Fibroblast of lung (primary cell): ENCODE data around the gene PRRT1. TPM values are rescaled to one million over a fixed set of nuclear protein-coding genes. Genes with fewer than 3 reads are reported as not detected.

Experiments used
- DNase-seq, 2 donors: peaks; one replicate each; pipeline versions ENCODE4 v3.0.0 to v3.0.0-alpha.2; 2010; ENCODE audit warnings: low read depth in 2 of 2
- H2AFZ ChIP-seq: 2 replicates; pipeline ENCODE4 v1.5.1; 2012; ENCODE audit warnings: low read length, control low read depth, inconsistent platforms
- H3K27ac ChIP-seq: 2 replicates; pipeline ENCODE4 v1.5.1; 2011; ENCODE audit warnings: low read length, control low read depth; ENCODE audit not compliant: insufficient read depth
- H3K27me3 ChIP-seq: 2 replicates; pipeline ENCODE4 v1.5.1; 2011; ENCODE audit warnings: mild to moderate bottlenecking, low read length; ENCODE audit not compliant: control insufficient read depth, insufficient read depth
- H3K36me3 ChIP-seq: 2 replicates; pipeline ENCODE4 v1.5.1; 2011; ENCODE audit warnings: low read length; ENCODE audit not compliant: control insufficient read depth, insufficient read depth
- H3K4me1 ChIP-seq: 2 replicates; pipeline ENCODE4 v1.5.1; 2011; ENCODE audit warnings: low read length; ENCODE audit not compliant: control insufficient read depth, insufficient read depth; ENCODE audit errors: extremely low read depth
- H3K4me2 ChIP-seq: 2 replicates; pipeline ENCODE4 v1.5.1; 2011; ENCODE audit warnings: low read length, control low read depth; ENCODE audit not compliant: insufficient read depth; ENCODE audit errors: extremely low read depth
- H3K4me3 ChIP-seq, 4 experiments: fragments of 200-600 bp in 1 of 4; sonication (generic) in 1 of 4; replicated peaks in 1 of 4; 2 replicates each; pipeline ENCODE4 v1.5.1; 2011 to 2016; ENCODE audit warnings: low read length in 4 of 4, low read depth in 3 of 4, mild to moderate bottlenecking in 3 of 4, control low read depth in 2 of 4, inconsistent platforms in 1 of 4, mixed read lengths in 1 of 4; ENCODE audit not compliant: insufficient read depth in 1 of 4; ENCODE audit errors: control extremely low read depth in 1 of 4
- H3K79me2 ChIP-seq: 2 replicates; pipeline ENCODE4 v1.5.1; 2012; ENCODE audit warnings: mild to moderate bottlenecking, low read length, inconsistent platforms; ENCODE audit not compliant: control insufficient read depth, insufficient read depth
- H3K9ac ChIP-seq: 2 replicates; pipeline ENCODE4 v1.5.1; 2011; ENCODE audit warnings: mild to moderate bottlenecking, low read length, control low read depth; ENCODE audit not compliant: insufficient read depth
- H3K9me3 ChIP-seq: 2 replicates; pipeline ENCODE4 v1.5.1; 2012; ENCODE audit warnings: low read depth, low read length; ENCODE audit not compliant: control insufficient read depth, insufficient read depth
- H4K20me1 ChIP-seq: 2 replicates; pipeline ENCODE4 v1.5.1; 2011; ENCODE audit warnings: low read length; ENCODE audit not compliant: control insufficient read depth, insufficient read depth; ENCODE audit errors: extremely low read depth
- CTCF ChIP-seq, 2 donors: IDR thresholded peaks in 1 of 2; conservative IDR thresholded peaks in 1 of 2; 1 replicate in 1 of 2; 2 replicates in 1 of 2; pipeline ENCODE4 v1.5.1; 2011 to 2012; ENCODE audit warnings: low read length in 2 of 2, control low read depth in 1 of 2, inconsistent platforms in 1 of 2, low read depth in 1 of 2, mild to moderate bottlenecking in 1 of 2
- EZH2 ChIP-seq: IDR thresholded peaks from 2 replicates; pipeline ENCODE4 v1.5.1; 2012; ENCODE audit warnings: low read length, control low read depth, mild to moderate bottlenecking; ENCODE audit errors: missing control alignments
- polyA plus RNA-seq, 2 donors: library from polyadenylated mRNA; depleted of rRNA in 1 of 2; stranded (reverse) in 1 of 2; unstranded in 1 of 2; fragments of >200 nt; gene quantifications; 2 replicates each; pipeline ENCODE4 v1.2.1, GENCODE V29; 2011 to 2012; ENCODE audit warnings: missing spikeins in 1 of 2
- total RNA-seq: library from RNA; depleted of rRNA; stranded (reverse); fragments of >200 nt; gene quantifications from 2 replicates; pipeline ENCODE4 v1.2.1, GENCODE V29; 2014

Gene PRRT1
- total and polyA plus RNA-seq, 2 donors (not counting 1 experiment from before 2014, with no cell fraction given): 0.33 to 0.73 TPM

- Histone ChIP-seq H3K79me2 (peaks cover 10% of the 10 kb centered on the region), H3K4me2 (no peak overlapping the region), H4K20me1 (no peaks in the 10 kb centered on the region), H3K4me3 (no peak overlapping the region), H3K9me3 (no peaks in the 10 kb centered on the region), H2AFZ (no peak overlapping the region), H3K27ac (no peak overlapping the region), H3K9ac (no peak overlapping the region), H3K27me3 (no peaks in the 10 kb centered on the region), H3K4me1 (peaks cover 8% of the 10 kb centered on the region), H3K36me3 (no peaks in the 10 kb centered on the region)
- no peak for TF ChIP-seq EZH2
- no peak for TF ChIP-seq CTCF (conservative IDR thresholded peaks at IDR 0.05 in 1 of 2, IDR thresholded peaks at IDR 0.05 in 1 of 2; ENCODE audit: low read depth in 1 of 2, low read length in 2 of 2)
- no peak for DNase-seq
These were observed 19.6 kb downstream of the PRRT1 start for GRCh38 chr6:32132110-32132509.

GRCh38 chr6:32131439-32131948 lies 20.2 kb downstream of the PRRT1 start:
- no peak for DNase-seq
- Histone ChIP-seq H3K27ac (no peak overlapping the region), H3K4me3 (no peak overlapping the region), H3K4me2 (no peak overlapping the region), H4K20me1 (no peaks in the 10 kb centered on the region), H3K9me3 (no peaks in the 10 kb centered on the region), H3K36me3 (no peaks in the 10 kb centered on the region), H3K79me2 (peaks cover 14% of the 10 kb centered on the region), H3K27me3 (no peaks in the 10 kb centered on the region), H3K9ac (no peak overlapping the region), H2AFZ (no peak overlapping the region), H3K4me1 (peaks cover 8% of the 10 kb centered on the region)
- no peak for TF ChIP-seq EZH2

GRCh38 chr6:32129297-32130088 lies 22.2 kb downstream of the PRRT1 start:
- peak overlapping the region; percentile 99 for H3K4me2 ChIP-seq
- H3K4me3 ChIP-seq: peak overlapping the region; percentile 69 to 77 (median 76)
- DNase-seq: no peak
- H3K27me3 ChIP-seq: no peaks in the 10 kb centered on the region
- peaks cover 8% of the 10 kb centered on the region for H3K4me1 ChIP-seq
- H2AFZ ChIP-seq: peak overlapping the region; percentile 80
- peak overlapping the region; percentile 87 for H3K27ac ChIP-seq
- peaks cover 2% of the 10 kb centered on the region for H3K36me3 ChIP-seq
- no peaks in the 10 kb centered on the region for H4K20me1 ChIP-seq
- H3K9ac ChIP-seq: peak overlapping the region; percentile 70
- H3K9me3 ChIP-seq: no peaks in the 10 kb centered on the region
- no peak for TF ChIP-seq EZH2
- no peak for TF ChIP-seq CTCF (conservative IDR thresholded peaks at IDR 0.05 in 1 of 2, IDR thresholded peaks at IDR 0.05 in 1 of 2; ENCODE audit: low read depth in 1 of 2, low read length in 2 of 2)
- H3K79me2 ChIP-seq: peaks cover 14% of the 10 kb centered on the region
